Mucosa of descending colon (tissue), 3 donors: ENCODE measurements around the gene TEX13A. TPM values are rescaled to one million over a fixed set of nuclear protein-coding genes. Genes with fewer than 3 reads are reported as not detected.

Source experiments
- ATAC-seq: fragments of 200-7000 bp; cut with Tn5 transposase; one replicate; pipeline ENCODE4 v1.9.1; 2020; ENCODE audit warnings: mild to moderate bottlenecking, moderate library complexity
- DNase-seq, 3 donors: peaks; one replicate each; pipeline ENCODE4 v3.0.0-alpha.2; 2020
- H3K36me3 ChIP-seq: fragments of 200-600 bp; one replicate; pipeline ENCODE4 v1.8.0; 2021; ENCODE audit warnings: low read depth, mild to moderate bottlenecking
- H3K4me1 ChIP-seq: fragments of 200-600 bp; one replicate; pipeline ENCODE4 v1.8.0; 2021; ENCODE audit warnings: low read depth, mild to moderate bottlenecking
- H3K4me3 ChIP-seq: fragments of 200-600 bp; one replicate; pipeline ENCODE4 v1.8.0; 2021; ENCODE audit warnings: mild to moderate bottlenecking
- H3K9me3 ChIP-seq: fragments of 200-600 bp; one replicate; pipeline ENCODE4 v1.8.0; 2021; ENCODE audit warnings: mild to moderate bottlenecking
- intact Hi-C, 2 donors: fragments of 100-400 bp; cut with DNase I in 1 of 2; cut with micrococcal nuclease in 1 of 2; formaldehyde crosslinking; loops; one replicate each; pipeline versions ENCODE4 v1.11.0 to v1.11.1; 2022; cut with DNase I, micrococcal nuclease
- total RNA-seq, 3 donors: library from RNA; stranded (reverse); fragmentation: NEBNext Ultra II Directional in 2 of 3; extraction: Animal tissue kit (Norgen Biotek cat#: 25700) in 2 of 3; gene quantifications; one replicate each; pipeline versions ENCODE4 v1.2.1 to v1.2.4, GENCODE V29; 2021 to 2023
- TF ChIP-seq, protein P1 (sequence below): fragments of 200-600 bp; IDR thresholded peaks from one replicate; pipeline ENCODE4 v1.8.0; 2022; ENCODE audit warnings: antibody characterized with exemption, mild to moderate bottlenecking
- donor health status: DM: no; HTN: no; CAD: no; lungs with moderate emphysema.
- donor health status: DM: no; HTN: no; CAD: no.
- donor health status: DM: no; HTN: yes; CAD: no.

Gene TEX13A
- total RNA-seq, 3 donors from 2014 or later, result not detected

DNA sequence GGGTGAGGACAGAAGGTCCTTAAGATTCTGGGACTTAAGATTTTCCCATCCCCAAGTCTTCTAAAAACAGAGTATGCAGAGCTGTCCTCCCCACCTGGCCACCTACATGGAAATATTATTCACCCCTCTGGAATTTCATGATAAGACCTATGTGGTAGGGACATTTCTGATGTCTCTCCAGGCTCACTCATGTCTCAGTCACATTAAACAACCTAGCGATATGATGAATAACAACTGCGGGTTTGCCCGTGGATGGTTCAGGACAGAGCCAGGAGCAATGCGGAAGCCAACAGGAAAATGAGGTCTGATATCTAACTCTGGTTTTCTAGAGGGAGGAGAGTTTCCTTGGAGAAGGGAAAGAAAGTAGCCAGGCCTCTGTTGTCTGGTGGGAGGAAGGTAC lies 47.4 kb downstream of the TEX13A start:
- TF ChIP-seq, protein P1, sequence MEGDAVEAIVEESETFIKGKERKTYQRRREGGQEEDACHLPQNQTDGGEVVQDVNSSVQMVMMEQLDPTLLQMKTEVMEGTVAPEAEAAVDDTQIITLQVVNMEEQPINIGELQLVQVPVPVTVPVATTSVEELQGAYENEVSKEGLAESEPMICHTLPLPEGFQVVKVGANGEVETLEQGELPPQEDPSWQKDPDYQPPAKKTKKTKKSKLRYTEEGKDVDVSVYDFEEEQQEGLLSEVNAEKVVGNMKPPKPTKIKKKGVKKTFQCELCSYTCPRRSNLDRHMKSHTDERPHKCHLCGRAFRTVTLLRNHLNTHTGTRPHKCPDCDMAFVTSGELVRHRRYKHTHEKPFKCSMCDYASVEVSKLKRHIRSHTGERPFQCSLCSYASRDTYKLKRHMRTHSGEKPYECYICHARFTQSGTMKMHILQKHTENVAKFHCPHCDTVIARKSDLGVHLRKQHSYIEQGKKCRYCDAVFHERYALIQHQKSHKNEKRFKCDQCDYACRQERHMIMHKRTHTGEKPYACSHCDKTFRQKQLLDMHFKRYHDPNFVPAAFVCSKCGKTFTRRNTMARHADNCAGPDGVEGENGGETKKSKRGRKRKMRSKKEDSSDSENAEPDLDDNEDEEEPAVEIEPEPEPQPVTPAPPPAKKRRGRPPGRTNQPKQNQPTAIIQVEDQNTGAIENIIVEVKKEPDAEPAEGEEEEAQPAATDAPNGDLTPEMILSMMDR, result no peak
- Histone ChIP-seq H3K36me3 (no peaks in the 10 kb centered on the region), H3K4me1 (no peaks in the 10 kb centered on the region), H3K4me3 (no peak overlapping the region), H3K9me3 (no peaks in the 10 kb centered on the region)
- intact Hi-C loops, result no loop called here
- no peak for ATAC-seq
- DNase-seq, result no peak
